Thyroid gland (tissue), 4 donors: ENCODE results near the gene CORT. TPM values are rescaled to one million over a fixed set of nuclear protein-coding genes. Genes with fewer than 3 reads are reported as not detected.
"Not testable (repeated sequence)": the region's sequence is repeated elsewhere in the genome, so short reads cannot be mapped to it uniquely, and the experiment has no call there.

Experiments used
- DNase-seq, 2 donors: peaks; one replicate each; pipeline ENCODE4 v3.0.0-alpha.2; 2019
- H3K27ac ChIP-seq, 3 donors: fragments of 200-600 bp; sonication (generic); 1 replicate in 2 of 3; 2 replicates in 1 of 3; pipeline ENCODE4 v1.5.1; 2016 to 2019; ENCODE audit warnings: mild to moderate bottlenecking in 1 of 3, moderate library complexity in 1 of 3
- H3K27me3 ChIP-seq: fragments of 200-600 bp; sonication (generic); one replicate; pipeline ENCODE4 v1.5.1; 2019
- H3K36me3 ChIP-seq, 2 donors: fragments of 200-600 bp; sonication (generic); one replicate each; pipeline ENCODE4 v1.5.1; 2016 to 2019
- H3K4me1 ChIP-seq, 2 donors: fragments of 200-600 bp; sonication (generic); one replicate each; pipeline ENCODE4 v1.5.1; 2017 to 2019
- H3K4me3 ChIP-seq, 3 donors: fragments of 200-600 bp; sonication (generic); replicated peaks in 1 of 3; 1 replicate in 2 of 3; 2 replicates in 1 of 3; pipeline ENCODE4 v1.5.1; 2016; ENCODE audit warnings: mild to moderate bottlenecking in 1 of 3
- H3K9me3 ChIP-seq: fragments of 200-600 bp; sonication (generic); one replicate; pipeline ENCODE4 v1.5.1; 2017
- CTCF ChIP-seq, 6 experiments: fragments of 200-600 bp in 3 of 6; fragments of 450-650 bp in 3 of 6; sonication (generic) in 3 of 6; IDR thresholded peaks; one replicate each; pipeline ENCODE4 v1.5.1; 2016 to 2019; ENCODE audit warnings: antibody characterized with exemption in 6 of 6, mild to moderate bottlenecking in 2 of 6, inconsistent platforms in 1 of 6, moderate library complexity in 1 of 6
- POLR2A ChIP-seq, 2 donors: fragments of 450-650 bp; IDR thresholded peaks; one replicate each; pipeline ENCODE4 v1.6.1; 2017; ENCODE audit warnings: antibody characterized with exemption in 2 of 2, mild to moderate bottlenecking in 2 of 2, moderate library complexity in 1 of 2
- WGBS, 2 donors: methylation state at CpG; one replicate each; pipeline ENCODE4 v1.1.5; 2017; 5-methylcytosine and 5-hydroxymethylcytosine counted together
- intact Hi-C: fragments of 100-400 bp; cut with DNase I; formaldehyde crosslinking; loops from one replicate; pipeline ENCODE4 v1.15.1; 2023
- total RNA-seq, 4 donors: library from RNA; depleted of rRNA; stranded (reverse); fragments of >200 nt; gene quantifications; one replicate each; pipeline ENCODE4 v1.2.3, GENCODE V29; 2016

CORT gene
- total RNA-seq, 4 donors from 2014 or later: 0.54 to 0.89 TPM; not detected in 2

GRCh38 chr1:10419351-10419750 is 30.5 kb upstream of the CORT start:
- Histone ChIP-seq H3K36me3 (peaks cover 41 to 47% of the 10 kb centered on the region in 2 donors), H3K4me3 (no peak overlapping the region), H3K9me3 (no peaks in the 10 kb centered on the region), H3K27ac (no peak overlapping the region), H3K27me3 (no peaks in the 10 kb centered on the region), H3K4me1 (no peaks in the 10 kb centered on the region)
- TF ChIP-seq CTCF (IDR thresholded peaks at IDR 0.05): no peak
- TF ChIP-seq POLR2A (IDR thresholded peaks at IDR 0.05): no peak
- no peak for DNase-seq
- WGBS, 2 donors: 95 to 98% methylated on average over 13 to 14 of the region's 15 CpGs
- intact Hi-C loops: no loop called here

GRCh38 chr1:10421637-10422036 is 28.2 kb upstream of the CORT start:
- WGBS, 2 donors: 95% methylated on average over 5 of the region's 5 CpGs
- Histone ChIP-seq H3K36me3 (peaks cover 30 to 33% of the 10 kb centered on the region in 2 donors), H3K27ac (no peak overlapping the region)

GRCh38 chr1:10424034-10424433 is 25.8 kb upstream of the CORT start:
- 54 to 78% methylated on average over 8 to 9 of the region's 9 CpGs for WGBS, 2 donors
- Histone ChIP-seq H3K9me3 (no peaks in the 10 kb centered on the region), H3K27me3 (no peaks in the 10 kb centered on the region), H3K4me3 (no peak overlapping the region), H3K27ac (no peak overlapping the region), H3K36me3 (peaks cover 9 to 11% of the 10 kb centered on the region in 2 donors), H3K4me1 (no peaks in the 10 kb centered on the region)
- intact Hi-C loops: no loop called here
- TF ChIP-seq POLR2A (IDR thresholded peaks at IDR 0.05) (no peak), CTCF (IDR thresholded peaks at IDR 0.05) (no peak)
- no peak for DNase-seq

More at GRCh38 chr1:10421637-10422036, 28.2 kb upstream of the CORT start:
- Histone ChIP-seq H3K4me1 (no peaks in the 10 kb centered on the region), H3K9me3 (no peaks in the 10 kb centered on the region), H3K4me3 (no peak overlapping the region), H3K27me3 (no peaks in the 10 kb centered on the region)
- DNase-seq: no peak
- intact Hi-C loops: no loop called here
- no peak for TF ChIP-seq CTCF (IDR thresholded peaks at IDR 0.05)
- TF ChIP-seq POLR2A (IDR thresholded peaks at IDR 0.05): no peak

GRCh38 chr1:10424651-10425050 is 25.2 kb upstream of the CORT start:
- no peak overlapping the region for H3K4me3 ChIP-seq
- intact Hi-C loops: loop anchor here (5.0 kb wide), 1 partner anchor 47 kb away; no protein-coding TSS in a partner anchor
- WGBS, 2 donors: 87 to 93% methylated on average over 8 of the region's 8 CpGs
- H3K27me3 ChIP-seq: no peaks in the 10 kb centered on the region
- H3K27ac ChIP-seq: no peak overlapping the region
- peaks cover 4 to 5% of the 10 kb centered on the region in 2 donors for H3K36me3 ChIP-seq
- H3K9me3 ChIP-seq: no peaks in the 10 kb centered on the region
- no peak for DNase-seq
- no peaks in the 10 kb centered on the region for H3K4me1 ChIP-seq
- TF ChIP-seq POLR2A (IDR thresholded peaks at IDR 0.05) (no peak), CTCF (IDR thresholded peaks at IDR 0.05) (no peak)

GRCh38 chr1:10425826-10426534 is 23.9 kb upstream of the CORT start:
- WGBS, 2 donors: 86 to 88% methylated on average over 11 to 19 of the region's 21 CpGs
- H3K27me3 ChIP-seq, H3K27ac ChIP-seq, H3K9me3 ChIP-seq, H3K36me3 ChIP-seq, H3K4me1 ChIP-seq, H3K4me3 ChIP-seq, DNase-seq: not testable (repeated sequence)
- intact Hi-C loops: loop anchor here (5.0 kb wide), 1 partner anchor 49 kb away; no protein-coding TSS in a partner anchor

- H3K27me3 ChIP-seq, H3K4me1 ChIP-seq, H3K27ac ChIP-seq, H3K9me3 ChIP-seq, DNase-seq, H3K4me3 ChIP-seq, H3K36me3 ChIP-seq: not testable (repeated sequence)
- intact Hi-C loops: loop anchor here (5.0 kb wide), 1 partner anchor 49 kb away; no protein-coding TSS in a partner anchor
- WGBS, 2 donors: 98 to 100% methylated on average over 1 to 7 of the region's 21 CpGs
These were observed 23.3 kb upstream of the CORT start for GRCh38 chr1:10426535-10426848.
